ENCODE data around the gene CYP1A2. TPM values are rescaled to one million over a fixed set of nuclear protein-coding genes. Genes with fewer than 3 reads are reported as not detected.
A peak's percentile ranks its signal among the peaks of the same experiment; 100 is the strongest.

Gene CYP1A2
- total and polyA plus RNA-seq, 4 experiments from 2014 or later, result not detected

DNA sequence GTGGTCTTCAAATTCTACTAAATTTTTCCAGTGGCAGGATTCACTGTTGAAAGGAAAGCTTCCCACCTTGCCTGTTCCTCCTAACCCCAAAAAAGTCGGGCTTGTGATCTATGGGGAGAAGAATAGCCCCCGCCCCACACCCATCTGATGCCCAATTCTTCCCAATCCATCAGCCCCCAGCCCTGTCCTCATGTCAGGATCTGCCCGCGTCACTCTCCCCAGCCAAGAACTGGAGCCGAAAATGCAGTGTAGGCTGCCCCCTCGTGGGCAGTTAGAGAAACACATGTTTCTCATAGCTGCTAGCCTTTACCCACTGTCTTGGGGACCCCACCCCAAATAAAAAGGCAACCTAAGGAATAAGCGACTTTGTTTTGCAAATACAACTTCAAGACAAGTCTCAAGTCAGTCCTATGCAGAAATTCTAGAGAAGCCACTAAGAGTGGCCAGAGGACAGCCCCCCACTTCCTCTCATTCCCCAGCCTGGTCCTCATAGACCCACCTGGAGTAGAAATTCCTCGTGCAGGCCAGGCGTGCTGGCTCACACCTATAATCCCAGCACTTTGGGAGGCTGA is 20.2 kb downstream of the CYP1A2 start:
- CTCF ChIA-PET (ENCODE audit: partially characterized antibody), result interaction anchor here (0.7 to 31.6 kb wide), 33 partner anchors 10 to 396 kb away, joined by 3 to 1908 read pairs (median 5); partner anchors contain the start of genes CSK, CYP1A1, EDC3 and LMAN1L
- POLR2A ChIA-PET (ENCODE audit: partially characterized antibody), result interaction anchor here (0.8 to 24.9 kb wide), 8 partner anchors 9 to 394 kb away, joined by 3 to 1342 read pairs (median 4); partner anchors contain the start of gene CSK
- Histone ChIP-seq H3K4me3 (ENCODE audit: low read length in 2 of 2) (no peak overlapping the region), H3K9me3 (ENCODE audit: control insufficient read depth in 1 of 2, low read length in 2 of 2) (no peaks in the 10 kb centered on the region), H3K27me3 (ENCODE audit: insufficient read depth, low read length) (no peaks in the 10 kb centered on the region), H3K36me3 (ENCODE audit: insufficient read depth, low read length) (no peaks in the 10 kb centered on the region), H3K27ac (ENCODE audit: low read depth, low read length) (no peak overlapping the region), H3K4me1 (ENCODE audit: insufficient read depth, low read length) (peaks cover 22% of the 10 kb centered on the region)
- intact Hi-C loops (cut with micrococcal nuclease), result loop anchor here (1.0 kb wide), 2 partner anchors 134 to 396 kb away; no protein-coding TSS in a partner anchor
- peak; percentile 60 to 67 (median 60) for DNase-seq
- H3K4me3 Mint-ChIP-seq, result peak overlapping the region in 2 of 8 donors; percentile 0 to 30
- H3K27ac Mint-ChIP-seq, result peak overlapping the region in 4 of 7 donors; percentile 7 to 81 (median 19)
- peaks cover 8 to 36% (median 16%) of the 10 kb centered on the region in 4 donors for H3K4me1 Mint-ChIP-seq
- H3K36me3 Mint-ChIP-seq, result no peaks in the 10 kb centered on the region
- H3K27me3 Mint-ChIP-seq, result peaks cover 3 to 4% of the 10 kb centered on the region in 2 donors
- H3K9me3 Mint-ChIP-seq, result no peaks in the 10 kb centered on the region

- Mint-ChIP-seq H3K4me3 (no peak overlapping the region), H3K27ac (no peak overlapping the region), H3K36me3 (no peaks in the 10 kb centered on the region), H3K4me1 (peaks cover 8 to 40% (median 20%) of the 10 kb centered on the region in 4 donors), H3K27me3 (peaks cover 3 to 4% of the 10 kb centered on the region in 2 donors), H3K9me3 (no peaks in the 10 kb centered on the region)
- Histone ChIP-seq H3K36me3 (ENCODE audit: insufficient read depth, low read length) (no peaks in the 10 kb centered on the region), H3K9me3 (ENCODE audit: control insufficient read depth in 1 of 2, low read length in 2 of 2) (no peaks in the 10 kb centered on the region), H3K27ac (ENCODE audit: low read depth, low read length) (no peak overlapping the region), H3K4me1 (ENCODE audit: insufficient read depth, low read length) (peaks cover 25% of the 10 kb centered on the region), H3K27me3 (ENCODE audit: insufficient read depth, low read length) (no peaks in the 10 kb centered on the region), H3K4me3 (ENCODE audit: low read length in 2 of 2) (no peak overlapping the region)
- no peak for DNase-seq
- intact Hi-C loops (cut with micrococcal nuclease), result loop anchor here (1.0 to 2.0 kb wide), 4 partner anchors 65 to 396 kb away; partner anchors contain the start of gene ULK3
- POLR2A ChIA-PET (ENCODE audit: partially characterized antibody), result interaction anchor here (1.0 to 24.9 kb wide), 8 partner anchors 20 to 395 kb away, joined by 3 to 1342 read pairs (median 4); partner anchors contain the start of genes COX5A and CSK
- CTCF ChIA-PET (ENCODE audit: partially characterized antibody), result interaction anchor here (0.7 to 31.6 kb wide), 33 partner anchors 11 to 396 kb away, joined by 3 to 1908 read pairs (median 5); partner anchors contain the start of genes CSK, CYP1A1, EDC3 and LMAN1L
These were observed 20.9 kb downstream of the CYP1A2 start for GRCh38 chr15:74769463-74770025.

DNA sequence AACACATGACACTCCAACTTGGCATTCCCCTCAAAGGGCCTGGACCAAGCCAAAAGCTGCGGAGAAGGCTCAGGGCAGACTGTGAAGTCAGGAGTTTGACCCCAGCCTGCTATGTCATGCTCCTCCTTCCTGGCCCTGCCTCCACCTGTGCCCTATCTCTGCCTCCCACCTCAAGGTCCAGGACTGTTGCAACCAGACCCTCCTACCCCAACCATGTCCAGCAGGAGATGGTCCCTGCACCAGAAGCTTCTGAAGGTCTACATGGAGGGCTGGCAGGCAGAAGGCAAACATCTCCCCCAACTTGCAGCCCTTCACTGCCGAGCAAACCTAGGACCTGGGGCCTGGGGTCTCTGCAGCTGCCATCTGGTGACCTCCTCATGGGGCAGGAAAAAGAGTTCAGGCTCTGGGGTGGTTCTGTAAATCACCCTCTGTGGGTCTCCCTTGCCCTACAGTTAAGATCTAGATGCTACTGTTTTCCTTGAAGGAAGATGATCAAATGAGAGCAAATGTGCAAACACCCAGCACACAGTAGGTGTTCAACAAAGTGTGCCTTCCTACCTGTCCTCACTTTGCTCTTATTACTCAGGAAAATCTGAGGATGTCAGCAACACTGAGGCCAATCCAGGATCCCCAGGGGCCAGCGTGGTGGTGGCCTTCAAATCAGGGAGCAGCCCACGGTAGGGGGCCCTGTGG is 21.7 kb downstream of the CYP1A2 start:
- intact Hi-C loops (cut with micrococcal nuclease), result loop anchor here (2.0 kb wide), 2 partner anchors 64 to 72 kb away; partner anchors contain the start of gene ULK3
- CTCF ChIA-PET (ENCODE audit: partially characterized antibody), result interaction anchor here (0.5 to 31.6 kb wide), 35 partner anchors 12 to 395 kb away, joined by 3 to 1908 read pairs (median 6); partner anchors contain the start of genes CPLX3, CSK, FAM219B and LMAN1L
- H3K27me3 Mint-ChIP-seq, result peaks cover 3 to 4% of the 10 kb centered on the region in 2 donors
- H3K36me3 Mint-ChIP-seq, result no peaks in the 10 kb centered on the region
- no peak overlapping the region for H3K4me3 ChIP-seq (ENCODE audit: low read length in 2 of 2)
- no peaks in the 10 kb centered on the region for H3K36me3 ChIP-seq (ENCODE audit: insufficient read depth, low read length)
- peak overlapping the region in 1 of 7 donors; percentile 25 for H3K27ac Mint-ChIP-seq
- no peak overlapping the region for H3K4me3 Mint-ChIP-seq
- POLR2A ChIA-PET (ENCODE audit: partially characterized antibody), result interaction anchor here (0.6 to 24.9 kb wide), 17 partner anchors 20 to 180 kb away, joined by 3 to 1342 read pairs (median 4); partner anchors contain the start of genes COX5A, CPLX3, CSK and FAM219B
- H3K27me3 ChIP-seq (ENCODE audit: insufficient read depth, low read length), result no peaks in the 10 kb centered on the region
- peaks cover 11 to 46% (median 25%) of the 10 kb centered on the region in 4 donors for H3K4me1 Mint-ChIP-seq
- no peak for DNase-seq
- H3K9me3 Mint-ChIP-seq, result no peaks in the 10 kb centered on the region
- H3K9me3 ChIP-seq (ENCODE audit: control insufficient read depth in 1 of 2, low read length in 2 of 2), result no peaks in the 10 kb centered on the region
- peaks cover 30% of the 10 kb centered on the region for H3K4me1 ChIP-seq (ENCODE audit: insufficient read depth, low read length)
- H3K27ac ChIP-seq (ENCODE audit: low read depth, low read length), result no peak overlapping the region

DNA sequence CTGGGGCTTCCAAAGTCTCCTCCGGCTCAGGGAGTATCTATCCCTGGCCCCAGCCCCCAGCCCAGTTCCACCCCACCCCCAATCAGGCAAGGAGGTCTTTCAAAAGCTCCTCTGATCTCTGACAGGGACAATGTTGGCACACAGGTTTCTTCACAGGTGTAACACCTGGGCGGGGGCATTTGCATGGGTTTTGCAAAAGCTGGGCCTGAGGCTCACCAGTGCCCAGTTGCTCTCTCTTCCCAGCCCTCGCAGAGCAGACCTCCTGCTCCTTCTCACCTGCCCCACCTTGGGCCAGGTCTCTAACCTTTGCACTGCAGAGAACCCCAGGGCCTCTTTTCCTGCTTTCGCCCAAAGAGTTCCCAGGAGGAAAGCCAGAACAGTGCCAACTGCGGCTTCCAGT is 24.7 kb downstream of the CYP1A2 start:
- H3K4me3 Mint-ChIP-seq, result no peak overlapping the region
- DNase-seq, result no peak
- Histone ChIP-seq H3K4me3 (ENCODE audit: low read length in 2 of 2) (no peak overlapping the region), H3K4me1 (ENCODE audit: insufficient read depth, low read length) (peaks cover 59% of the 10 kb centered on the region), H3K9me3 (ENCODE audit: control insufficient read depth in 1 of 2, low read length in 2 of 2) (no peaks in the 10 kb centered on the region), H3K27me3 (ENCODE audit: insufficient read depth, low read length) (no peaks in the 10 kb centered on the region), H3K27ac (ENCODE audit: low read depth, low read length) (no peak overlapping the region), H3K36me3 (ENCODE audit: insufficient read depth, low read length) (no peaks in the 10 kb centered on the region)
- H3K27me3 Mint-ChIP-seq, result peaks cover 3 to 4% of the 10 kb centered on the region in 2 donors
- H3K36me3 Mint-ChIP-seq, result no peaks in the 10 kb centered on the region
- ChIA-PET POLR2A (ENCODE audit: partially characterized antibody) (interaction anchor here (1.6 to 24.9 kb wide), 3 partner anchors 17 to 128 kb away, joined by 5 to 1342 read pairs (median 26); partner anchors contain the start of gene CSK), CTCF (ENCODE audit: partially characterized antibody) (interaction anchor here (3.5 to 31.6 kb wide), 5 partner anchors 22 to 177 kb away, joined by 13 to 1908 read pairs (median 97); partner anchors contain the start of genes CSK, LMAN1L and ULK3)
- no peaks in the 10 kb centered on the region for H3K9me3 Mint-ChIP-seq
- H3K27ac Mint-ChIP-seq, result peak overlapping the region in 2 of 7 donors; percentile 58 to 69
- intact Hi-C loops (cut with micrococcal nuclease), result no loop called here
- H3K4me1 Mint-ChIP-seq, result peaks cover 26 to 76% (median 52%) of the 10 kb centered on the region in 4 donors

DNA sequence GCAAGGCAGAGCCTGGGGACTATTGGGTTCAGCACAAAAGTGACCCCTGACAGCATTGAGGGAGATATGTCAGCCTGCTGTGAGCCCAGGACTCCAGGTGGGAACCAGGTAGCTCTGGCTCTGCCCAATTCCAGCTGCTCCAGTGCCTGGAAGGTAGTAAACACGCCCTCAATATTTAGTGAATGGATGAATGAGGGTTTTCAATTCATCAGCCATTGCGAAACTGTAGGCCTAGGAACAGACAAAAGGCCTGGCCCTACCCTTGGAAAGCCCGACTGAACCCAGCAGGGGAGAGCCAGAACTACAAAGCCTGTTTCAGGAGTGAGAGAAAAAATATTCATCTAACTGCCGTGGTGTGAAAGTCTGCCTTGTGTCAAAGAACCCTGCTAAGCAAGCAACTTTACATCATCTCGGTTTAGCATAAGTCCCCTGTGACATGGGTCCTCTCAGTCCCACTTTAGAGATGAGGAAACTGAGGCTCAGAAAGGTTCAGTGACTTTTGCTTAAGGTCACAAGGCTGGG is 25.1 kb downstream of the CYP1A2 start:
- Histone ChIP-seq H3K27ac (ENCODE audit: low read depth, low read length) (no peak overlapping the region), H3K9me3 (ENCODE audit: control insufficient read depth in 1 of 2, low read length in 2 of 2) (no peaks in the 10 kb centered on the region), H3K4me3 (ENCODE audit: low read length in 2 of 2) (no peak overlapping the region), H3K4me1 (ENCODE audit: insufficient read depth, low read length) (peaks cover 64% of the 10 kb centered on the region), H3K36me3 (ENCODE audit: insufficient read depth, low read length) (no peaks in the 10 kb centered on the region), H3K27me3 (ENCODE audit: insufficient read depth, low read length) (no peaks in the 10 kb centered on the region)
- no peaks in the 10 kb centered on the region for H3K36me3 Mint-ChIP-seq
- ChIA-PET CTCF (ENCODE audit: partially characterized antibody) (interaction anchor here (0.7 to 31.6 kb wide), 5 partner anchors 21 to 141 kb away, joined by 3 to 1908 read pairs (median 13); partner anchors contain the start of genes CSK, LMAN1L and ULK3), POLR2A (ENCODE audit: partially characterized antibody) (interaction anchor here (1.6 to 24.9 kb wide), 2 partner anchors 16 to 34 kb away, joined by 5 to 1342 read pairs; partner anchors contain the start of gene CSK)
- DNase-seq, result no peak
- peaks cover 28 to 78% (median 55%) of the 10 kb centered on the region in 4 donors for H3K4me1 Mint-ChIP-seq
- peaks cover under 1% of the 10 kb centered on the region in 2 donors for H3K27me3 Mint-ChIP-seq
- intact Hi-C loops (cut with micrococcal nuclease), result no loop called here
- H3K27ac Mint-ChIP-seq, result peak overlapping the region in 6 of 7 donors; percentile 24 to 86 (median 60)
- H3K4me3 Mint-ChIP-seq, result no peak overlapping the region
- H3K9me3 Mint-ChIP-seq, result no peaks in the 10 kb centered on the region

GRCh38 chr15:74775132-74775562 is 26.5 kb downstream of the CYP1A2 start:
- Mint-ChIP-seq H3K36me3 (no peaks in the 10 kb centered on the region), H3K9me3 (no peaks in the 10 kb centered on the region), H3K4me1 (peaks cover 38 to 89% (median 66%) of the 10 kb centered on the region in 4 donors), H3K27ac (peak overlapping the region; percentile 65 to 98 (median 84)), H3K27me3 (no peaks in the 10 kb centered on the region), H3K4me3 (peak overlapping the region in 2 of 8 donors; percentile 31 to 43)
- Histone ChIP-seq H3K4me3 (ENCODE audit: low read length in 2 of 2) (no peak overlapping the region), H3K4me1 (ENCODE audit: insufficient read depth, low read length) (peaks cover 77% of the 10 kb centered on the region), H3K27ac (ENCODE audit: low read depth, low read length) (peak overlapping the region; percentile 17), H3K27me3 (ENCODE audit: insufficient read depth, low read length) (no peaks in the 10 kb centered on the region), H3K36me3 (ENCODE audit: insufficient read depth, low read length) (no peaks in the 10 kb centered on the region), H3K9me3 (ENCODE audit: control insufficient read depth in 1 of 2, low read length in 2 of 2) (no peaks in the 10 kb centered on the region)
- intact Hi-C loops (cut with micrococcal nuclease), result no loop called here
- no peak for DNase-seq
- ChIA-PET POLR2A (ENCODE audit: partially characterized antibody) (interaction anchor here (3.3 to 24.9 kb wide), 2 partner anchors 15 to 29 kb away, joined by 17 to 1342 read pairs; partner anchors contain the start of gene CSK), CTCF (ENCODE audit: partially characterized antibody) (interaction anchor here (2.4 to 31.6 kb wide), 3 partner anchors 20 to 176 kb away, joined by 5 to 1908 read pairs (median 389); partner anchors contain the start of genes CSK and LMAN1L)

All from CD4-positive, alpha-beta memory T cell (primary cell).